Upper lobe of right lung (tissue), 1 donor: ENCODE data around the gene IGFBP6. TPM values are rescaled to one million over a fixed set of nuclear protein-coding genes. Genes with fewer than 3 reads are reported as not detected.

ENCODE experiments used
- ATAC-seq: fragments of 200-7000 bp; cut with Tn5 transposase; one replicate; pipeline ENCODE4 v1.9.1; 2020; ENCODE audit warnings: mild to moderate bottlenecking, moderate library complexity
- DNase-seq: peaks from one replicate; pipeline ENCODE4 v3.0.0-alpha.2; 2020
- H3K27ac ChIP-seq: fragments of 200-600 bp; one replicate; pipeline ENCODE4 v1.8.0; 2022
- H3K27me3 ChIP-seq: fragments of 200-600 bp; one replicate; pipeline ENCODE4 v1.8.0; 2022; ENCODE audit warnings: mild to moderate bottlenecking
- H3K36me3 ChIP-seq: fragments of 200-600 bp; one replicate; pipeline ENCODE4 v1.8.0; 2022
- H3K4me1 ChIP-seq: fragments of 200-600 bp; one replicate; pipeline ENCODE4 v1.8.0; 2022
- H3K4me3 ChIP-seq: fragments of 200-600 bp; one replicate; pipeline ENCODE4 v1.8.0; 2022; ENCODE audit warnings: mild to moderate bottlenecking
- H3K9me3 ChIP-seq: fragments of 200-600 bp; one replicate; pipeline ENCODE4 v1.8.0; 2022
- intact Hi-C: fragments of 100-400 bp; cut with DNase I; formaldehyde crosslinking; loops from one replicate; pipeline ENCODE4 v1.11.0; 2022
- total RNA-seq: library from RNA; stranded (reverse); fragmentation: NEBNext Ultra II Directional; extraction: Animal tissue kit (Norgen Biotek cat#: 25700); gene quantifications from one replicate; pipeline ENCODE4 v1.2.1, GENCODE V29; 2021
- TF ChIP-seq, protein P1 (sequence below): fragments of 200-600 bp; IDR thresholded peaks from one replicate; pipeline ENCODE4 v1.8.0; 2022; ENCODE audit warnings: antibody characterized with exemption
- donor health status: DM: no; HTN: yes; CAD: no; lungs with severe emphysema.

The IGFBP6 gene
- total RNA-seq, 1 donor from 2014 or later = 34.6 TPM

DNA sequence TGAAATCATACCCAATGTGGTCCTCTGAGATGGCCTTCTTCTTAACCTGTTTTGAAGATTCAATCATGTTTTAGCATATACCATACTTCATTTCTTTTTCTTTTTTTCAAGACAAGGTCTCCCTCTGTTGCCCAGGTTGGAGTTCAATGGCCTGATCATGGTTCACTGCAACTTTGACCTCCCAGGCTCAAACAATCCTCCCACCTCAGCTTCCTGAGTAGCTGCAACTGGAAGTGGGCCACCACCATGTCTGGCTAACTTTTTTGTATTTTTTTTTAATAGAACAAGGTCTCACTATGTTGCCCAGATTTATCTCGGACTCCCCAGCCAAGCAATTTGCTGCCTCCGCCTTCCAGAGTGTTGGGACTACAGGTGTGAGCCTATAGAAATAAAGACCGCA lies 36.3 kb downstream of the IGFBP6 start:
- no peaks in the 10 kb centered on the region for H3K27me3 ChIP-seq
- intact Hi-C loops = no loop called here

DNA sequence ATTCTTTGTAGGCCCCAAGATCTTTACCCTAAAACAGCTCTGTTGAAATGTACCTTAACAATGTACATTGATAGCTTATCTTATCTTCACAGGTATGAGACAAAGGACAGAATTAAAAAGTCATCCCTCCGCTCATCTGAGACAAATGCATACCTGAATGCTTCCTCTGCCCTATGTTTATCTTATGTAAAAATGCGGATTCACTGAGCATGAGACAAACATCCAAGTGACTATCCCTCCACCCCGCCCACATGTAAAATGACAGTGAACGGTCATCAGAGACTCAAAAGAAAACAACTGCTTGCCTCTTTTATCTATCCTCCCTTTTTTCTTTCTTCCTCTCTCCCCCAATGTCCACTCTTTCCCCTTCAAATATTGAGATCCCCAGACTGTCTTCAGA lies 45.9 kb downstream of the IGFBP6 start:
- no peaks in the 10 kb centered on the region for H3K9me3 ChIP-seq
- DNase-seq (no peak), ATAC-seq (no peak)
- no peak overlapping the region for H3K4me3 ChIP-seq
- H3K27me3 ChIP-seq = no peaks in the 10 kb centered on the region
- no peaks in the 10 kb centered on the region for H3K4me1 ChIP-seq
- H3K27ac ChIP-seq = no peak overlapping the region
- intact Hi-C loops = no loop called here
- TF ChIP-seq, protein P1, sequence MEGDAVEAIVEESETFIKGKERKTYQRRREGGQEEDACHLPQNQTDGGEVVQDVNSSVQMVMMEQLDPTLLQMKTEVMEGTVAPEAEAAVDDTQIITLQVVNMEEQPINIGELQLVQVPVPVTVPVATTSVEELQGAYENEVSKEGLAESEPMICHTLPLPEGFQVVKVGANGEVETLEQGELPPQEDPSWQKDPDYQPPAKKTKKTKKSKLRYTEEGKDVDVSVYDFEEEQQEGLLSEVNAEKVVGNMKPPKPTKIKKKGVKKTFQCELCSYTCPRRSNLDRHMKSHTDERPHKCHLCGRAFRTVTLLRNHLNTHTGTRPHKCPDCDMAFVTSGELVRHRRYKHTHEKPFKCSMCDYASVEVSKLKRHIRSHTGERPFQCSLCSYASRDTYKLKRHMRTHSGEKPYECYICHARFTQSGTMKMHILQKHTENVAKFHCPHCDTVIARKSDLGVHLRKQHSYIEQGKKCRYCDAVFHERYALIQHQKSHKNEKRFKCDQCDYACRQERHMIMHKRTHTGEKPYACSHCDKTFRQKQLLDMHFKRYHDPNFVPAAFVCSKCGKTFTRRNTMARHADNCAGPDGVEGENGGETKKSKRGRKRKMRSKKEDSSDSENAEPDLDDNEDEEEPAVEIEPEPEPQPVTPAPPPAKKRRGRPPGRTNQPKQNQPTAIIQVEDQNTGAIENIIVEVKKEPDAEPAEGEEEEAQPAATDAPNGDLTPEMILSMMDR = no peak
- no peaks in the 10 kb centered on the region for H3K36me3 ChIP-seq

More for the DNA sequence above, 36.3 kb downstream of the IGFBP6 start:
- Histone ChIP-seq H3K4me1 (no peaks in the 10 kb centered on the region), H3K9me3 (peaks cover 6% of the 10 kb centered on the region), H3K36me3 (no peaks in the 10 kb centered on the region), H3K27ac (no peak overlapping the region), H3K4me3 (no peak overlapping the region)
- TF ChIP-seq, protein P1 = no peak
- DNase-seq (no peak), ATAC-seq (no peak)

DNA sequence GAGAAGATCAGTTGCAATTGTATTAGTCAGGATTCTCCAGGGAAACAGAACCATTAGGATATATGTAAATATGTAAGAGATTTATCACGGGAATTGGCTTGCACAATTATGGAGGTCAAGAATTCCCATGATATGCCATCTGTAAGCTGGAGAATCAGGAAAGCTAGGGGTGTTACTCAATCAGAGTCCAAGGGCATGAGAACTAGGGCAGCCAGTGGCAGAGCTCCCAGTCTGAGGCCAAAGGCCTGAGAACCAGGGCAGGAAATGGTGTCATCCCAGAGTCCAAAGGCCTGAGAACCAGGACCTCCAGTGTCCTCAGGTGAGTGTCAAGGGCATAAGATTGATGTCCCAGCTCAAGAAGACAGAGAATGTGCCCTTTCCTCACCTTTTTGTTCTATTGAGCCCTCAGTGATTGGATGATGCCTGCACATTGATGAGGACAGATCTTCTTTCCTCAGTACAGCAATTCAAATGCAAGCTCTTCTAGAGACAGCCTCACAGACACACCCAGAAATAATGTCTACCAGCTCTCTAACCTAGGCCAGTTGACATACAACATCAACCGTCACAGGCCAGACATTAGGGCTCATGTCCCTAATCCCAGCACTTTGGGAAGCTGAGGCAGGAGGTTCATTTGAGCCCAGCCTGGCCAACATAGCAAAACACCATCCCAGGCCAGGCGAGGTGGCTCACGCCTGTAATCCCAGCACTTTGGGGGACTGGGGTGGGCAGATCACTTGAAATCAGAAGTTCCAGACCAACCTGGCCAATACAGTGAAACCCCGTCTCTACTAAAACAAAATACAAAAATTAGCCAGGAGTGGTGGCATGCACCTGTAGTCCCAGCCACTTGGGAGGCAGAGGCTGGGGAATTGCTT lies 48.2 kb downstream of the IGFBP6 start:
- H3K4me1 ChIP-seq = no peaks in the 10 kb centered on the region
- no peak overlapping the region for H3K4me3 ChIP-seq
- DNase-seq = no peak
- intact Hi-C loops = no loop called here
- no peak overlapping the region for H3K27ac ChIP-seq
- H3K9me3 ChIP-seq = no peaks in the 10 kb centered on the region
- ATAC-seq = no peak
- no peaks in the 10 kb centered on the region for H3K36me3 ChIP-seq
- TF ChIP-seq, protein P1 = no peak
- no peaks in the 10 kb centered on the region for H3K27me3 ChIP-seq

DNA sequence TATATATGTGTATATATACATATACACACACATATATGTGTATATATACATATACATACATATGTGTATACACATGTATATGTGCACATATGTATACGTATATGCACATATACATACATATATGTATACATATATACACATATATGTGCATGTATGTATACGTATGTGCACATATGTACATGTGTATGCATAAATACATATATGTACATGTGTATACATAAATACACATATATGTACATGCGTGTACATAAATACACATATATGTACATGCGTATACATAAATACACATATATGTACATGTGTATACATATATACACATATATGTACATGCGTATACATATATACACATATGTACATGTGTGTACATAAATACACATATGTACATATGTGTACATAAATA lies 49.7 kb downstream of the IGFBP6 start:
- intact Hi-C loops = no loop called here
- no peak overlapping the region for H3K4me3 ChIP-seq
- H3K27ac ChIP-seq = no peak overlapping the region
- H3K4me1 ChIP-seq = no peaks in the 10 kb centered on the region
- DNase-seq = no peak
- no peaks in the 10 kb centered on the region for H3K36me3 ChIP-seq
- no peaks in the 10 kb centered on the region for H3K9me3 ChIP-seq
- TF ChIP-seq, protein P1 = no peak
- no peak for ATAC-seq
- no peaks in the 10 kb centered on the region for H3K27me3 ChIP-seq

DNA sequence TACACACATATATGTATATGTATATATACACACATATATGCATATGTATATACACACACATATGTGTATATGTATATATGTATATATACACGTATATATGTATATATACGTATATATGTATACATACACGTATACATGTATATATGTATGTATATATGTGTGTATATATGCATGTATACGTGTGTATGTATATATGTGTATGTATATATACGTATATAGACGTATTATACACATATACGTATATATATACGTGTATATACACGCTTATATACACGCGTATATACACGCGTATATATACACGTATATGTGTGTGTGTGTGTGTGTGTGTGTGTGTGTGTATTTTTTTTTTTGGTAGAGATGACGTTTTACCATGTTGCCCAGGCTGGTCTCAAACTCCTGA lies 50.2 kb downstream of the IGFBP6 start:
- DNase-seq = no peak
- Histone ChIP-seq H3K4me3 (no peak overlapping the region), H3K27ac (no peak overlapping the region), H3K4me1 (no peaks in the 10 kb centered on the region), H3K36me3 (no peaks in the 10 kb centered on the region), H3K9me3 (no peaks in the 10 kb centered on the region), H3K27me3 (no peaks in the 10 kb centered on the region)
- intact Hi-C loops = no loop called here
- TF ChIP-seq, protein P1 = no peak
- ATAC-seq = no peak
